HCT116 (cell line): ENCODE measurements around the gene C1R.

Experiments used
- CTCF ChIP-seq, 3 experiments: fragments of 200-600 bp in 1 of 3; sonication (generic) in 1 of 3; IDR thresholded peaks in 2 of 3; conservative IDR thresholded peaks in 1 of 3; 2 replicates each; pipeline ENCODE4 v1.5.1; 2012 to 2017; ENCODE audit warnings: low read depth in 2 of 3, low read length in 2 of 3, antibody characterized with exemption in 1 of 3, borderline replicate concordance in 1 of 3, control low read depth in 1 of 3, mild to moderate bottlenecking in 1 of 3, mixed read lengths in 1 of 3, mixed run types in 1 of 3, moderate library complexity in 1 of 3; ENCODE audit not compliant: insufficient read depth in 1 of 3
- MAX ChIP-seq: IDR thresholded peaks from 2 replicates; pipeline ENCODE4 v1.6.1; 2012
- POLR2A ChIP-seq: IDR thresholded peaks from 2 replicates; pipeline ENCODE4 v1.7.0; 2011; ENCODE audit warnings: borderline replicate concordance; ENCODE audit not compliant: insufficient read depth, insufficient read length; ENCODE audit errors: extremely low read depth
- POLR2AphosphoS5 ChIP-seq: IDR thresholded peaks from 2 replicates; pipeline ENCODE4 v1.6.1; 2011; ENCODE audit warnings: mild to moderate bottlenecking, low read depth, low read length, moderate library complexity
- RAD21 ChIP-seq: IDR thresholded peaks from 2 replicates; pipeline ENCODE4 v1.6.1; 2012; ENCODE audit warnings: low read depth, mild to moderate bottlenecking

- TF ChIP-seq POLR2A (no peak), CTCF (IDR thresholded peaks at IDR 0.05 in 2 of 3, conservative IDR thresholded peaks at IDR 0.05 in 1 of 3; ENCODE audit: borderline replicate concordance in 1 of 3, insufficient read depth in 1 of 3, low read depth in 2 of 3, low read length in 2 of 3) (no peak), POLR2AphosphoS5 (no peak), MAX (no peak), RAD21 (no peak)
Observed at GRCh38 chr12:7075939-7076338, 16.3 kb downstream of the C1R start.
